ENCODE measurements around the gene RIMOC1.

The RIMOC1 gene

DNA sequence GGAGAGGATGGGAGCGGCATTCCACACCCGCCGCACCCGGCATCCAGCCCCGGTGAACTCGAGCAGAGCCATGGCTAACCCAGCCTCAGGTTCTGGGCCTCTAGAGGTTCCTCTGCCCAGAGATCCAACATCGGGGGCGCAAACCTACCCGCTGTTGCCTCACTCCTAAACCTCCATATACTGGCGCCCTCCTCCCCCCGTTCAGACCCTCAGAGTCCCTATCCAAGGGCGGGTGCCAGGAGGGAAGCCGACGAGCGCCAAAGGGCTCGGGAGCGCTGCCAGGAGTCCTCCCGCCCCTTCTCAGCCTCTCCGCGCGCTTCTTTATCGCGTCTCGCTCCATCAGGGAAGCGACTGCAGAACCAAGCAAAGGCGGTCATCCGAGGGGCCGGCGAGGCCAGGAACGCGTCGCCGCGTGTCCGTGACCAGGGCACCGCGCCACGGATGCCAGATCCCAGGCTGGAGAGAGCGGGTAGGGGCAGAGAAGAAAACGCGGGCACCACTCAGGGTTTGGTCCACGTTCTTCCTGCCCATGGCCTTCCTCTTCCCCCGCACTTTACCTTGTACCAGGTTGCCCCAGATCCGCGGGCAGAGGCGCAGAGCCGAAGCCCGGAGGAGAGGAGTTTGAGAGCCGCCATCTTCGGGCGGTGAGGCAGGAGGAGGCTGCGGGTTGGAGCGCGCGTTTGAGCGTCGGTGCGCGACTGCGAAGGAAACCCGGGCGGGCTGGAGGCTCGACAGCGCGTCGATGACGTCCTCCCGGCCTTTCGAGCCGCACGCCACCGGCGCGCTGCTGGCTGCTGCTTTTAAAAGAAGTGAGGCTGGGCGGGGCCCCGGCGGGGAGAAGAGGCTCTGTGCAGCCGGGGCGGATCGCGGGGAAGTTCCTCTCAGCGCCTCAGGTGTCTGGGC lies 34.2 kb upstream of the RIMOC1 start, which contains the start of gene OXCT1:
Gene OXCT1, minus strand, starts transcription at position 702 of the 903 bp plus-strand sequence. Its CDS starts 67 bp downstream, at position 635.
- peak within 1 kb of the TSS; percentile 76 for H3K27ac ChIP-seq (replicated peaks)
- H3K4me3 ChIP-seq (replicated peaks; ENCODE audit: insufficient read depth, low read length): peak within 1 kb of the TSS; percentile 72
- TF ChIP-seq POLR2AphosphoS5 (IDR thresholded peaks at IDR 0.05; ENCODE audit: low read depth) (peak; percentile 85), SPI1 (IDR thresholded peaks at IDR 0.05; ENCODE audit: borderline replicate concordance, low read depth) (peak; percentile 56; the same call in 1 of the 2 replicates), GABPA (IDR thresholded peaks at IDR 0.05; ENCODE audit: low read depth) (no peak)
- TF ChIP-seq, protein P1, sequence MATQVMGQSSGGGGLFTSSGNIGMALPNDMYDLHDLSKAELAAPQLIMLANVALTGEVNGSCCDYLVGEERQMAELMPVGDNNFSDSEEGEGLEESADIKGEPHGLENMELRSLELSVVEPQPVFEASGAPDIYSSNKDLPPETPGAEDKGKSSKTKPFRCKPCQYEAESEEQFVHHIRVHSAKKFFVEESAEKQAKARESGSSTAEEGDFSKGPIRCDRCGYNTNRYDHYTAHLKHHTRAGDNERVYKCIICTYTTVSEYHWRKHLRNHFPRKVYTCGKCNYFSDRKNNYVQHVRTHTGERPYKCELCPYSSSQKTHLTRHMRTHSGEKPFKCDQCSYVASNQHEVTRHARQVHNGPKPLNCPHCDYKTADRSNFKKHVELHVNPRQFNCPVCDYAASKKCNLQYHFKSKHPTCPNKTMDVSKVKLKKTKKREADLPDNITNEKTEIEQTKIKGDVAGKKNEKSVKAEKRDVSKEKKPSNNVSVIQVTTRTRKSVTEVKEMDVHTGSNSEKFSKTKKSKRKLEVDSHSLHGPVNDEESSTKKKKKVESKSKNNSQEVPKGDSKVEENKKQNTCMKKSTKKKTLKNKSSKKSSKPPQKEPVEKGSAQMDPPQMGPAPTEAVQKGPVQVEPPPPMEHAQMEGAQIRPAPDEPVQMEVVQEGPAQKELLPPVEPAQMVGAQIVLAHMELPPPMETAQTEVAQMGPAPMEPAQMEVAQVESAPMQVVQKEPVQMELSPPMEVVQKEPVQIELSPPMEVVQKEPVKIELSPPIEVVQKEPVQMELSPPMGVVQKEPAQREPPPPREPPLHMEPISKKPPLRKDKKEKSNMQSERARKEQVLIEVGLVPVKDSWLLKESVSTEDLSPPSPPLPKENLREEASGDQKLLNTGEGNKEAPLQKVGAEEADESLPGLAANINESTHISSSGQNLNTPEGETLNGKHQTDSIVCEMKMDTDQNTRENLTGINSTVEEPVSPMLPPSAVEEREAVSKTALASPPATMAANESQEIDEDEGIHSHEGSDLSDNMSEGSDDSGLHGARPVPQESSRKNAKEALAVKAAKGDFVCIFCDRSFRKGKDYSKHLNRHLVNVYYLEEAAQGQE (IDR thresholded peaks at IDR 0.05; ENCODE audit: insufficient replicate concordance, low read depth): peak; percentile 47

DNA sequence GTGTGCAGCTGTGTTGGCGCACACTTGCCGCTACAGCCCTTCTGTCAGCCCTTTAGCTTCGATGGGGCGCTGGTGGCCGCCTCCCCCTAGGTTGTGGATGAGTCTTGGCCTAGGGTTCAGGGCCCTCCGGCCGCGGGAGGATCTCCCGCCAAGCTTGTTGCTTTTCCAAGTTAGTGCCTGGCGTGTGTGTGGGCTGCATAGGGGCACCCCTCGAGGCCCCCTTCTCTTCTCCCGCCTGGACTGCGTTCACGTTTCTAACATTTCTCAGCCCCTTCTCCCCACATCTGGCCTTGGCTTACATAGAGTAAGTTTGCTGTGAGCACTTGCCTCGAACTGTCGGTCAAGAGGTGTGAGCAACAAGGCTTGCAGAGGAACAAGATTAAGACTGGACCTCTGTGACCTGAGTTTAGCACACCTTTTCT lies 33.5 kb upstream of the RIMOC1 start:
- DNase-seq (ENCODE audit: low read depth in 1 of 2, low spot score in 1 of 2): no peak
- peak overlapping the region; percentile 76; the same call in 1 of the 2 replicates for H3K27ac ChIP-seq (replicated peaks)
- TF ChIP-seq SPI1 (IDR thresholded peaks at IDR 0.05; ENCODE audit: borderline replicate concordance, low read depth) (no peak), POLR2AphosphoS5 (IDR thresholded peaks at IDR 0.05; ENCODE audit: low read depth) (no peak), GABPA (IDR thresholded peaks at IDR 0.05; ENCODE audit: low read depth) (no peak)
- TF ChIP-seq, protein P2, sequence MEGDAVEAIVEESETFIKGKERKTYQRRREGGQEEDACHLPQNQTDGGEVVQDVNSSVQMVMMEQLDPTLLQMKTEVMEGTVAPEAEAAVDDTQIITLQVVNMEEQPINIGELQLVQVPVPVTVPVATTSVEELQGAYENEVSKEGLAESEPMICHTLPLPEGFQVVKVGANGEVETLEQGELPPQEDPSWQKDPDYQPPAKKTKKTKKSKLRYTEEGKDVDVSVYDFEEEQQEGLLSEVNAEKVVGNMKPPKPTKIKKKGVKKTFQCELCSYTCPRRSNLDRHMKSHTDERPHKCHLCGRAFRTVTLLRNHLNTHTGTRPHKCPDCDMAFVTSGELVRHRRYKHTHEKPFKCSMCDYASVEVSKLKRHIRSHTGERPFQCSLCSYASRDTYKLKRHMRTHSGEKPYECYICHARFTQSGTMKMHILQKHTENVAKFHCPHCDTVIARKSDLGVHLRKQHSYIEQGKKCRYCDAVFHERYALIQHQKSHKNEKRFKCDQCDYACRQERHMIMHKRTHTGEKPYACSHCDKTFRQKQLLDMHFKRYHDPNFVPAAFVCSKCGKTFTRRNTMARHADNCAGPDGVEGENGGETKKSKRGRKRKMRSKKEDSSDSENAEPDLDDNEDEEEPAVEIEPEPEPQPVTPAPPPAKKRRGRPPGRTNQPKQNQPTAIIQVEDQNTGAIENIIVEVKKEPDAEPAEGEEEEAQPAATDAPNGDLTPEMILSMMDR (IDR thresholded peaks at IDR 0.05; ENCODE audit: insufficient read depth, low read length): no peak
- TF ChIP-seq, protein P1 (IDR thresholded peaks at IDR 0.05; ENCODE audit: insufficient replicate concordance, low read depth): no peak
- peak overlapping the region; percentile 72 for H3K4me3 ChIP-seq (replicated peaks; ENCODE audit: insufficient read depth, low read length)
- H3K27me3 ChIP-seq (ENCODE audit: insufficient read depth, poor library complexity, severe bottlenecking): no peaks in the 10 kb centered on the region

More for the DNA sequence above, 34.2 kb upstream of the RIMOC1 start, which contains the start of gene OXCT1:
- peak; percentile 55 to 90 for DNase-seq (ENCODE audit: low read depth in 1 of 2, low spot score in 1 of 2)
- H3K27me3 ChIP-seq (ENCODE audit: insufficient read depth, poor library complexity, severe bottlenecking): no peaks in the 10 kb centered on the region

DNA sequence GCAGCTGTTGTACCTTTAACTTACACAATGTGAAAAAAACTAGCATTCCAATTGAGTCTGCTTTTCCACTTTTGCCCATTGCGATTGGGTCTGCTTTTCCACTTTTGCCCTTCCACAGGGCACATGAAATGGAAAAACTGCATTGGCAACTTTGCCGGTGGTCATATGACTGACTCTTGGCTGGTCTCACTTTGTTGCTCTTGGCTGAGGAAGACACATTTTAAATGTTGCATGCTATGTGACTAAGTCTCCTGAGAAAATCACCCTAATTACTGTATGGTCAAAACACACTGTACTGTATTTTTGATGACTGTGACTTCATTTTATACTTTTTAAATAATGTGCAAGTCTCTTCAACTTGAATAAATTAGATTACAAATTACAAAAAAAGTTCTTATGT lies 32.3 kb upstream of the RIMOC1 start:
- H3K27me3 ChIP-seq (ENCODE audit: insufficient read depth, poor library complexity, severe bottlenecking): no peaks in the 10 kb centered on the region
- TF ChIP-seq, protein P1 (IDR thresholded peaks at IDR 0.05; ENCODE audit: insufficient replicate concordance, low read depth): no peak
- TF ChIP-seq POLR2AphosphoS5 (IDR thresholded peaks at IDR 0.05; ENCODE audit: low read depth) (no peak), GABPA (IDR thresholded peaks at IDR 0.05; ENCODE audit: low read depth) (no peak), SPI1 (IDR thresholded peaks at IDR 0.05; ENCODE audit: borderline replicate concordance, low read depth) (no peak)
- TF ChIP-seq, protein P2 (IDR thresholded peaks at IDR 0.05; ENCODE audit: insufficient read depth, low read length): no peak
- H3K4me3 ChIP-seq (replicated peaks; ENCODE audit: insufficient read depth, low read length): no peak overlapping the region
- H3K27ac ChIP-seq (replicated peaks): no peak overlapping the region
- DNase-seq (ENCODE audit: low read depth in 1 of 2, low spot score in 1 of 2): no peak
